KG1 (cell line): Measurements from ENCODE around the gene RASD2.

Experiments used
- DNase-seq: peaks from one replicate; lab custom pipeline; 2025; lab: John Stamatoyannopoulos, UW

Gene RASD2

DNA sequence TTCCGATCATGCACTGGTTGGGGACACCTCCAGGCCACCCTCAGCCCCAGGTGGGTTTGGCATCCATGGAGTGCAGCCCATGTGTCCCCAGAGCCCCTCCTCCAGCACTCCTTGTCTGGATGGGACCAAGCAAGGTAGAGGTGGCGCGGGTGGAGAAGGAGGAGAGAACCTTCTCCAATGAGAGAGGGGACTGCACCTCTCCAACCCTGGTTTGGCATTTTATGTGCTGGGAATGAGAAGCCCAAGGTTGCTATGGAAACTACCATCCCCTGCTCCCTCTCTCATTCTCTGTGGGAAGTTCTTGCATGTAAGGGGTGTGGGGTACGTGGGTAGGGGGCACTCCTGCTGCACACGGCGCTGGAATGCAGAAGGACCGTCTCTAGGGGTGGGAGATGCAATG lies 21.8 kb upstream of the RASD2 start:
- DNase-seq, result no peak

GRCh38 chr22:35519306-35520000 lies 21.2 kb upstream of the RASD2 start:
- no peak for DNase-seq

DNA sequence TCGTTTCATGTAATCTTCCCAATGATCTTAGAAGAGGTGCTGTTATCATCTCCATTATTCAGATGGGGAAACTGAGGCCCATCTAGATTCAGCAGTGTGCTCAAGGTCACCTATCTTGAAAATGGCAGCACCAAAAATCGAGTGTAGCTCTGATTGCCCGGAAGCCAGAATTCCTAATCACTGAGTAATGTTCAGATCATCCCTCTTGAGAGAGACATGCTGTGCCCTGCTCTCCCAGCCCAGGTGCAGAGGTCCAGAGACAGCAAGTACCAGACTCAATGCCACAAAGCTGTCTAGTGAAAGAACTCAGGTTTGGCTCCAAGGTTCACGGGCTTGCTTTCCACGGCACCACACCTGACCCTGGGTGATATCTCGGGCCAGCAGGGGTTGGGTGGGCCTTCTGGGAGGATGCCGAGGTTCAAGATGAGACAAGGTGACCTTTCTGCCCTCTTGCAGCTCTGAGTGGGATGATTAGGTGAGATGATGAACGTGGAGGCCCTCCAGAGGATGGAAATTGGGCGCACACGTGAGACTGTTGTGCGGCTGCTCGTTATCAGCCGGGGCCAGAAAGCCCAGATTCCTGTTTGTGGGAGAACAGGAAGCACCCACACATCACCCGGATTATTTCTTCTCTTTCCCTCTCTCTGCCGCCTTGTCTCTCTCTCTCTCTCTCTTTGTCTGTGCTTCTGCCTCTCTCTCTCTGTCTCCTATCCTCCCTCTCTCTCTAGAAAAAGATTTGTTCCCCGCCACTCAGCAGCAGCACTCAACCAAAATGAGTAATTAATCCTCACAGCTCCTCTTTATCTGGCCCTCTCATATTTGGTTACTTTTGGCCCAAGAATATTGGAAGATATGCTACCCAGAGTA lies 19.0 kb upstream of the RASD2 start:
- DNase-seq, result no peak

DNA sequence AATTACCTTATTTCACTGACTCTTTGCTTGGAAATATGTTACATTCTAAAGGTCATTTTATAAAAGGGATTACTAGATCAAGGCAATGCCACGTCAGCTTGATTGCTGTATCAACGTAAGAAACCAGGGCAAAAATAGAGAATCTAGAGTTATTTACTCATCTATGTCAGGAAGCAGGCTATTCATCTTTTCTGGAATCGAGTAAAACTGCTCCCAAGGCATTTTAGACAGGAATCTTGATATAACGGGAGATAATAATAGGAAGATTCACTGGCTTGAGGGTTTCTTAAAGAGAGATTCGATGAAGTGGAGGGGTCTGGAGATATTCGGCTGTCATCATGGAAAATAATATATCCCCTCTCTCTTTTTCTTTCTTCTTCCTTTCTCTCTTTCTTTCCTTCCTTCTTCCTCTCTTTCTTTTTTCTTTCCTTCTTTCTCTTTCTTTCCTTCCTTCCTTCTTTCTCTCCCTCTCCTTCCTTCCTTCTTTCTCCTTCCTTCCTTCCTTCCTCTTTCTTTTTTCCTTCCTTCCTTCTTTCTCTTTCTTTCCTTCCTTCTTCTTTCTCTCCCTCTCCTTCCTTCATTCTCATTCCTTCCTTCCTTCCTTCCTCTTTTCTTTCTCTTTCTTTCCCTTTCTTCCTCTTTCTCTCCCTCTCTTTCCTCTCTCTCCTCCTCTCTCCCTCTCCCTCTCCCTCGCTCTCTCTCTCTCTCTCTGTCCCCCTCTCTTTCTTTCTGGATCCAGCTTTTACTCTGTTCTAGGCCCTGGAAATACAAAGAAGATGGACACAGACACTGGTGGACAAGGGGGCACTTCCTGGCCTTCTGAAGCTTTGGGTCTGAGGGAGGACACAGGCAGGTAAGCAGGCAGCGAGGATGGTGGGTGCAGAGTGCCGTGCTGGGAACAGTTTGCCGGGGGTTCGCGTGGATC lies 18.1 kb upstream of the RASD2 start:
- DNase-seq, result no peak

- DNase-seq, result no peak
These were observed 17.3 kb upstream of the RASD2 start for GRCh38 chr22:35523167-35523947.

- no peak for DNase-seq
These were observed 15.5 kb upstream of the RASD2 start for GRCh38 chr22:35524966-35525686.

DNA sequence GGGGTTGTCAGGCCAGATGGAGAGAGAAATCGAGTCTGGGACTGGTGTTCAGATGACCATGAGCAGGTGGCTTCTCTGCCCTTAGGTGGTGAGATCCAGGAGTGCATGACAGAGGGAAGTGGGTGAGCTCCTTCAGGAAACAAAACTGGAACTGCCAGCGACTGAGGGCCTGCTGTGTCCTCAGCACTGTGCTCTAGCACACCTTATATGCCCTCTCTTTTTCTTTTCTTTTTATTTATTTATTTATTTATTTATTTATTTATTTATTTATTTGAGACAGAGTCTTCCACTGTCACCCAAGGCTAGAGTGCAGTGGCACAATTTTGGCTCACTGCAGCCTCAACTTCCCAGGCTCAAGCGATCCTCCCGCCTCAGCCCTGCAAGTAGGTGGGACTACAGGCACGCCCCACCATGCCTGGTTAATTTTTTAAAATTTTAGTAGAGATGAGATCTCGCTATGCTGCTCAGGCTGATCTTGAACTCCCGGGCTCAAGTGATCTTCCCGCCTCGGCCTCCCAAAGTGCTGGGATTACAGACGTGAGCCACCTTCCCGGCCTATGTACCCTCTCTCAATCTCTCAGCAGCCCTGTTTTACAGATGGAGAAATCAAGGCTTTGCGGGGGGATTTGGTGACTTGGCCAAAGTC lies 14.8 kb upstream of the RASD2 start:
- DNase-seq, result no peak

DNA sequence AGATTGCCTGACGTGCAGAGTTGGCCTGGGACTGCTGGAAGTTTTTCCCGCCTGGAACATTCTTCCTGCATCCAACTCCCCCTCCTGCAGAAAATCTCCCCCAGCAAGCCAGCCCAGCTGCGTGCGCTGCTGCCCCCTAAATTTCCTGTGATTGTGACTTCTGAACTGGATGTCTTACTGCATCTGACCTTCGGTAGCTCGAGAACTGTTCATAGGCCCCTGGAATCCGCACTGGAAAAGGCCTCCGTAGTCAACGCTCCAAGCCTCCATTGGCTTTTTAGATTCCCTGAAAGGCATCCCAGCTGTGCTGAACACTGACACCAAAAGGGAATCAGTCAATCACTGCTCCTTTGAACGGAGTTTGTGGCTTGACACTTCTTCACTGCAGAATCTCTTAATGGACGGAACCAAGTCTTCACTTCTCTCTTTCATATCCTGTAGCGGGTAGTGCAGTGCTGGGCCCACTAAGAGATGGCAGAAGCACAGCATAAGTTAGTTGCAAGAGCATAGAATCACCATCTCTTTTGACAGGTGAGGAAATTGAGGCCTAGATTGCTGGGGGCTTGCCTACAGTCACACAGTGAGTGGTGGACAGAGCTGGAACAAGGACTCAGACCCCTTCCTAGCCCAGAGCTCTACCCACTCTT lies 14.2 kb upstream of the RASD2 start:
- no peak for DNase-seq

GRCh38 chr22:35528927-35529326 lies 11.7 kb upstream of the RASD2 start:
- DNase-seq, result no peak

- DNase-seq, result no peak
These were observed 9.9 kb upstream of the RASD2 start for GRCh38 chr22:35530700-35531099.

DNA sequence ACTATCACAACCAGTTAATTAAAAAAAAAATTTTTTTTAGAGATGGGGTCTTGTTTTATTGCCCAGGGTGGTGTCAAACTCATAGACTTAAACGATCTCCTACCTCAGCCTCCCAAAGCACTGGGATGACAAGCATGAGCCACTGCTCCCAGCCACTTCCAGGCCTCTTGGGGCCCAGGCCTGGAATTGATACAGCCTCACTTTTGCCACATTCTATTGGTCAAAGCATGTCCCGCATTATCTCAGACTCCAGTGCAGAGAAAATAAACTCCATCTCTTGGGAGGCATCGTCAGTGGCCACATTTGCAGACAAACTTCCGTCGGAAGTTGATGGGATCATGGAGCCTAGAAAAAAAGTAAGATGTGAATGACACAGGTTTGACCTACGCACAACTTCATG lies 9.4 kb upstream of the RASD2 start:
- DNase-seq, result no peak

GRCh38 chr22:35531676-35532075 lies 9.0 kb upstream of the RASD2 start:
- no peak for DNase-seq

DNA sequence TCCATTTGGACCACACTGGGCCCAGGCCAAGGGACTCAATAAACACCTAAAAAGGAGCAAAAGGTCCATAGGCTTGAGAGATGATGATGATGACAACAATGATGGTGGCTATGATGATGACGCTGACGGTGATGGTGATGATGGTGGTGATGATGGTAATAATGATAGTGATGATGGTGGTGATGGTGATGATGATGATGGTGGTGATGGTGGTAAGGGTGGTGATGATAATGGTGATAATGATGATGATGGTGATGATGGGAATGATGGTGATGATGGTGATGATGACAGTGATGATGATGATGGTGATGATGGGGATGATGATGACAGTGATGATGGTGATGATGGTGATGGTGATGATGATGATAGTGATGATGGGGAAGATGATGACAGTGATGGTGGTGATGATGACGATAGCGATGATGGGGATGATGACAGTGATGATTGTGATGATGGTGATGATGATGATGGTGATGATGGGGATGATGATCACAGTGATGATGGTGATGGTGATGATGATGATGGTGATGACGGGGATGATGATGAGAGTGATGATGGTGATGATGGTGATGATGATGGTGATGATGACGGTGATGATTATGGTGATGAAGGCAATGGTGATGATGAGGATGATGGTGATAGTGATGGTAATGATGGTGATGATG lies 7.1 kb upstream of the RASD2 start:
- DNase-seq, result no peak

GRCh38 chr22:35534091-35534490 lies 6.5 kb upstream of the RASD2 start:
- DNase-seq, result no peak

DNA sequence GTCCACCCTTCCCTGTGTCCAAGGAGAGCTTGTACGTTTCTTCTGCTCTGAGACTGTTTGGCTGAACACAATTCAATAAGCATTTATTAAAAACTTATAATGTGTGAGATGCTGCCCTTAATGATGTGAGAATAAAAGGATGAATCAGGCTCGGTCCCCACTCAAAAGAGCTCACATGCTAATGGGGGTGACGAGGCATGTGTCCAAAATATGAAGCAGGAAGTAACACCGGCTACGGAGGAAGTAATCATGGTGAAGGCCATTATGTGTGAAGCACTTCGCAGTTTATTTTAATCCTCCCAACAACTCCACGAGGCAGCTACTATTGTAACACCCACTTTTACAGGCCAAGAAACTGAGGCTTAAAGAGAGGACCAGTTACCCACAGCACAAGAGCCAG lies 3.4 kb upstream of the RASD2 start:
- no peak for DNase-seq

- DNase-seq, result no peak
These were observed 1.8 kb upstream of the RASD2 start for GRCh38 chr22:35538801-35539321.

DNA sequence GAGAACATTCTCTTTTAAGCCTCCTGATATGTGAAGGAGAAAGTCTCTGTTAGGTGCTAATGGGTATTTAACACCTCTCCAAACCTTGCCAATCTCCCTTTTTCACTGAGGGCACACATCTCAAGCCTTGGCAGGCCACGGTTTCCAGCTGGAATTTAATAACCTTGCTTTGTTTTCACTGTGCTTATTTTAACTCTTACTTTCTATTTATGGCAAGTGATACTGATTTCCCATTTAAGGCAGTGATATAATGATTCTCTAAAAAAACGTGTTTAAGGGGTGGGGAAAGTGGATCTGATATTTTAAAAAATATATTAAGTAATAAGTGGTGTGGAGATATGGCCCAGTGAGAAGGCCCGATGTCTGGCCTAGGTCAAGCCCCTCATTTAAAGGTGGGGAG lies 1.1 kb upstream of the RASD2 start:
- no peak for DNase-seq

DNA sequence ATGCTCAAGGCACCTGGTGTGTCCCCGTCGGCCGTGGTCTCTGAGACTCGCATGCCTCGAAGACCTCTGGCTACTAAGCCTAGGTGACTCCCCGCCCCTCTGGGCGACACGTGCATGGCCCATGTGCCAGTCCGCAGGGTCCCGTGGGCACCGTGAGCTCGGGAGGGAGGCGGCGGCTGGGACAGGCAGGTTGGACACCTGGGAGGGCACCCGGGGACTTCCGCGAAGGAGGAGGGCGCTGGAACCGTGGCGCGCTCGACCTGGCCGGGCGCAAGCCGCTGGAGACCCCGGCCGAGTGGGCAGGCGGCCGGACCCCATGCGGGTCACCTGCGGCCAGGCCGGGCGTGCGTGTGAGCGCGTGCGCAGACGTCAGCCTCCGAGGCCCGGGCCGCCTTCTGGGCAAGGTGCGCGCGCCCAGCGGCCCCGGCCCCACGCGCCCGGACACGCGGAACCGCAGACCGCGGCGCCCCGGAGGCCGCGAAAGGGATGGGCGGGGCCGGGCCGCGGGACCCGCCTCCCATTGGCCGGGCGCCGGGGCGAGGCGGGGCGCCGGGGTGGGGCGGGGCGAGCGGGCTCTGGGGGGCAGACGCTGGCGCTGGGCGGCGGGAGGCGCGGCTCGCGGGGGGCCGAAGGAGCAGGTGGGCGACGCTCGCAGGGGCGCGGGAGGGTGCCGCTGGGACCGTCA lies 579 bp upstream of the RASD2 start:
- DNase-seq, result no peak
